GM19239 (cell line): Measurements from ENCODE around the gene STX16.

Experiments
- DNase-seq: peaks from one replicate; pipeline ENCODE4 v3.0.0; 2011; ENCODE audit warnings: low spot score; ENCODE audit not compliant: insufficient read length
- FAIRE-seq: peaks from 2 replicates; lab custom pipeline; 2011; peaks lifted over from hg19 to GRCh38; lab: Jason Lieb, UNC

STX16 gene

GRCh38 chr20:58695084-58695722 lies 44.1 kb downstream of the STX16 start:
- FAIRE-seq, result no peak
- no peak for DNase-seq

DNA sequence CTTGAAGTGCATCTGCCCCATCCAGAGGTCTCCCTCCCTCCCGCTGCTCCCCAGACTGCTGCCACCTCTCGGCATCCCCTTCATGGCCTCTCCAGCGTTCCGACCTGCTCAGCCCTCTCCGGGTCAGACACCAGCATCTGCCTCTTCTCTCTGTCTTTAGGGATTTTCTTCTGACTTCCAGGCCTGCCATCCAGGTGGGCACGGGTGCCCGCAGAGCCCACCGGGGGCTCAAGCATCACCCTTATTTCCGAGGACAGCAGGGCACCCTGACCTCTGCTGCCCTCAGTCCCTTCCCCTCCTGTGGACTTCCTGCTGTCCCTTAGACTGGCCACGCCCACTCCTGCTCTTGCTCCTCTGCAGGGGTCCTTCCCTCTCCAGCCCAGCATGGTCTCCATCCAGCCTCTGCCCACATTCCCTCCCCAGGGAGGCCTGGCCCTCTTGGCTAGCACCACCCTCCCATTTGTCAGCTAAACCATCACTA lies 44.9 kb downstream of the STX16 start:
- DNase-seq, result no peak
- no peak for FAIRE-seq

DNA sequence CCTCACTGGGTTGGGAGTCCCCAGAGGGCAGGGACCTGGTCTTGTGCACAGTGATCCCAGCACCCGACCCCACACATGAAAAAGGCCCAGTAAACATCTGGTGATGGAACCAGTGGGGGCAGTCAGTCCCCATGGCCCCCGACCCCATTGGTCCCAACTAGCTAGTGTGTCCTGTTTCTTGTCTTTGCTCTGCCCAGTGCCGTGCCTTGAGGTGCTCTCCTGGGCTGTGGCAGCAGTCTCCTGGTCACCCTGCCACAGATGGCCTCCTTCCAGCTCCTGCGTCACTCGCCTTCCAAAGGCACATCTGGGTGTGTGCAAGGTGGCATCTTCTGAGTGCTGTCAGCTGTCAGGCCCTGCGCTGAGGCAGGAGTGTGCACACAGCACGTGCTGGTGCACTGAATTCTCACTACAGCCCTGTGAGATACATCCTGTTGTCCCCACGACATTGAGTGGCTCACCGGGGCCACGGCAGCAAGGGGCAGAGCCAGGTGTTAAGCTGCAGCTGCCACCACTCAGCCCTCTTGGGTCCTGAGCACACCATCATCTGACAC lies 45.4 kb downstream of the STX16 start:
- no peak for FAIRE-seq
- no peak for DNase-seq

DNA sequence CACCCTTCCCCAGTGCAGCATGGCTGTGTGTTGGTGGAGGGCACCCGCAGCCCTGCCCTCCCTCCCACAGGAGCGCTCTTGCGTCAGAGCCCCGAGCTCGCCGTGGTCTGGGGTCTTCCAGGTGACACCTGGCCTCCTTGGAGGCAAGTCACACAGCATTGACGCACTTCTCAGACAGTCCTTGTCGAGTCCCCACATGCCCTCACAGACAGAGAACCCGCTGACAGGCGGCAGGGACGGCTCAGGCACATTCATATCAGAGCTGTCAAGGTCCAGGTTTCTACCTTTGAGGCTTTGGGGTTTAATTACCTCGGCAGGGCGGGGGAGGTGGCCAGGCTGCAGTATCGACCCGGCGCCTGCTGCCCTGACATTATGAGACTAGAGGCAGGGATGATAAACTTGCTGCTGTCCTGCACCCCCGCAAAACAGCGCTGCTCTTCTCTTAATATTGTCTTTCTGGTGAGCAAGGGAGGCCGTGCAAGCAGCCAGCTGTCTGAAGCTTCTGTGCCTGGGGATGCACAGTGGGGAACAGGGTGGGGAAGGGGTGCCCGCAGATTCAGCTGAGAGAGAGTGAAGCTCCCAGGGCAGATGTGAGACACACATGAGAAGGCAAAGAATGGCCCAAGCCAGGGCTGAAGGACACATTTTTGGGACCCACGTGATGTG lies 46.3 kb downstream of the STX16 start:
- DNase-seq (no peak), FAIRE-seq (no peak)

- FAIRE-seq, result no peak
Observed at GRCh38 chr20:58697867-58698703, 47.0 kb downstream of the STX16 start.

DNA sequence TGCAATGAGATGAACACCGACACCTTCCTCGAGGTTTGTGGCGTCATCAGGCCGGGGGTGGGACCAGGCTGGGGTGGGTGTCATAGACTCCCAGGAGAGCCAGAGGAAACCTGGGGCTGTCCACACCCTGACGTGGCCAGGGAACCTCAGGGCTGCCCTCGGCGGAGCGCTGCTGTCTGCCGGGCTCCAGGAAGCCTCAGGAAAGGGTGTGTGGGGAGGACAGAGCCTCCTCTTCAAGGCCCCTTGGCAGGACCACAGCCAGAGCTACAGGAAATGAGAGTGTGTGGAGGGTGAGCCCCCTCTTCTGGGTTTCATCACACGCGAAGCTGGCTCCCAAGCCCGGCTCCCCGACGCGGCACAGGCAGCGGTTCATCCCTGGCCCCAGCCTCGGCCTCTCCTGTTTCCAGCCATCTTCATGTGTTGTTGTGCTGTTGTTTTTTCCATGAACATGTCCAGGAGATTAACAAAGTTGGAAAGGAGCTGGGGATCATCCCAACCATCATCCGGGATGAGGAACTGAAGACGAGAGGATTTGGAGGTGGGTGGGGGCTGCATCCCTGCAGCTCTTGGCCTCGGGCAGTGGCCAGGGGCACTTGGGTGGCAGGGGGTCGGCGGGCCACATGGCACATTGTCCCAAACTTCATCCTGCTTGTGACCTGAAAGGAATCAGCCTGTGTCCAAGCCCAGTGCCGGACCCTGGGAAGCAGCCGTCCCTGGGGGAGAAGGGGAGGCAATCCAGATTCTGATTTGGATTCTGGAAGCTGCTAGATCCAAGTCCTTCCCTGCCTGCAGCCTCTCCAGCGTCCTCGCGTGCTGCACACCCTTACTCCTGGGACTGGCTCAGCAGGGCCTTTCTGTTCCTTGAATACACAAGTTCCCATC lies 47.9 kb downstream of the STX16 start:
- no peak for FAIRE-seq

More at GRCh38 chr20:58697867-58698703, 47.0 kb downstream of the STX16 start:
- DNase-seq, result no peak

DNA sequence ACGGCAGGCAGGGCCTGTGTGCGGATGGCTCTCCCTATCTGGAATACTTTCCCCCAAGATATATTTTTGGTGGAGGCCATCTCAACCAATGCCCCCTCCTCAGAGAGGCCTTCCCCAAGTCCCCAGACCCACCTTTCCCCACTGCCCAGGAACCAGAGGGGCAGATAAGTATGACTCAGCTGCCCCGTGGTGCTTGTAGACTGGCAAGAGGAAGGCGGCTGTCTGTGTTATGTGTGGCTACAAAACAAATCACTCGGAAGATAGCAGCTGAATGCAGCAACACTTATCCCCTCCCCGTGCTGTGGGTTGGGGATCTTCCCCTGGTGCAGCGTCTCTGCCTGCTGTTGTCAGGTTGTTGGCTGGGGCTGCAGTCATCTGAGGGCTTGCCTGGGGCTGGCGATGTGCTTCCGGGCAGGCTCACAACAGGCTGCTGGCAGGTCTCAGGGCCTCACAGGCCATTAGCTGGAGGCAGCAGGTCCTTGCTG lies 48.6 kb downstream of the STX16 start:
- FAIRE-seq, result no peak
- DNase-seq, result no peak

More for the DNA sequence above, 47.9 kb downstream of the STX16 start:
- DNase-seq, result no peak

DNA sequence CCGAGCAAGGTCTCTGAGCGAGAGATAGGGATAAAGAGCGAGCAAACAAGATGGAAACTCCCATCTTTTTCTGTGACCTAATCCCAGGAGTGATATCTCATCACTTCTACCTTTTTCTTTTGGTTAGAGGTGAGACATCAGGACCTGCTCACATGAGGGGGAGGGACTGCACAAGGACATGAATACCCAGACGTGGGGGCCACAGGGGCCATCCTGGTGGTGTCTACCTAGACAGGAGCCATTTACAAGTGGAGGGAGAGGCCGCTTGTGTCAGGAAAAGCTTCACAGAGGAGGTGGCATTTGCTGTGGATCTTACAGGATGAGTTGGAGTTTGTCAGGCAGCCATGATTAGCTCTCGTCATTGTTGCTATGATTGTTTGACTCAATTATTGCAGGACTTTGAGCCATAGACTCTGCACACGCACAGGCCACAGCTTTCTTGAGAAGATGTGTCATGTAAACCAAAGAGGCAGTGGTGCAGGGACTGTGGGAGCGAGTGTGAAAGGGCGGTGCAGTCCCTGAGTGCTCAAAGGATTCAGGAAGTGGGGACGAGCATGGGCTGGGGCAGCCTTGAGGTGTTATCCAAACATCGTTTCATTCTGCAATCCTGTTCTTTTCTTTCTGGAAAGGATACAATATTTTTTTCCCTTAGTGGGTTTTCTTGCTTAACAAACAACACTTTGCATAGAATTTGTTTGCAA lies 49.2 kb downstream of the STX16 start:
- DNase-seq, result no peak
- no peak for FAIRE-seq

DNA sequence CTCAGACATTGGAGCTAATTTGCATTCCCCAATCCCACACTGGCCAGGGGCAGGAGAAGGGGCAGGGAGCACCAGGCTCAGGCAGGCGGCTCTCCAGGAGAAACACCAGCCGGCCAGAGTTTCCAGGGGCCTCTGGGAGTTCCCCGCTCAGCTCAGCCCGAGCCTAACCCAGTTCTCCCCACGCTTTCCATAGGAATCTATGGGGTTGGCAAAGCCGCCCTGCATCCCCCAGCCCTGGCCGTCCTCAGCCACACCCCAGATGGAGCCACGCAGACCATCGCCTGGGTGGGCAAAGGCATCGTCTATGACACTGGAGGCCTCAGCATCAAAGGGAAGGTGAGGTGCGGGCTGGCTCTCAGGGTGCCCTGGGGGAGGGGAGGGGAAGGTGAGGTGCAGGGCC lies 49.7 kb downstream of the STX16 start:
- no peak for FAIRE-seq

DNA sequence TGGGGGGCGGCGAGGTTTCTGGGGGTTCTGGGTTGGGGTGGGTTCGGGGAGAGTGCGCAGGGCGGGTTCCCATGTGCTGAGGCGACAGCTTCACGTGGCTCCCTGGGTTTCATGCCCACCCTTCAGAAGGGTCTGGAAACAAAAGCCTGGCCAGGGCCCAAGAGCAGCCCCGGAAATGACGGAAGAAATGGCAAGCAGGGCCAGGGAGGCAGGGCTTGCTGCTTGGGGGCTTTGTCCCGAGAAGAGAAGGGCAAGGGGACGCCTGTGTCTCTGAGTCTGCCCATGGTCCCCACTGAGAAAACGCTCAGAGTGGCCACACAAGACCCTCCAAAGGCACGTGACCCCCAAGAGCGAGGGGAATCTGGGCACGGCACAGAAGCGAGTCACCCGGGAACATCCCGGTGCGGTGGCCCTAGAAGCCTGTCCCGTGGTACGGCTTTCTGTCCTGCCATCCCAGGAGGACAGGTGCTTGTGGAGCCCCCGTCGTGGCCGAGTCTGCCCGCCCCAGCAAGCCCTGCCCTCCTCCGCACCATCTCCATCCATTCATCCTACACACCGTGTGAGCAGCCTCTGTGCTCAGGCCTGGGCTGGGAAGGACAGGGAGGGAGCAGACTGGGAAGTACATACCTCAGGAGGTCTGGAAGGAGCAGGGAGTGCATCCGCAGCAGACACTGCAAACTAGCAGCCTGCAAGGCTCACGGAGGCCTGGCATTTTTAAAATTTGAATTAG lies 50.5 kb downstream of the STX16 start:
- FAIRE-seq, result no peak
- DNase-seq, result no peak

More for the DNA sequence above, 49.7 kb downstream of the STX16 start:
- no peak for DNase-seq

DNA sequence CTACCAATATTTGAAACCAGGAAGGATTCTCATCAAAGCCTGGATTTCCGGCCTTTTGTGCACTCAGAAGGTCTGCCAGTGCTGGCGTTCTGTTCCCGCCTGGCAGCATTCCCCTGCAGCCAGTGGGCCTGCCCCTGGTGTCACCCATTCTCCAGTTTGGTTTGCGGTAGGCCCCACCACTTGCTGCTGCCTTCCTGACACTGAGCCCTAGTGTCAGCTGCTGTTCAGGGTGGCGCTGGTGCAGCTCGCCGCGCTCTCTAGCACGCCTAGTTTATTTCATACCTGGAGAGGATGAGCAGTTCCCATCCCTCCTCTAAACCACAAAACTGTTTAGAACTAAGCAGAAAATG lies 51.1 kb downstream of the STX16 start:
- no peak for DNase-seq
- FAIRE-seq, result no peak

DNA sequence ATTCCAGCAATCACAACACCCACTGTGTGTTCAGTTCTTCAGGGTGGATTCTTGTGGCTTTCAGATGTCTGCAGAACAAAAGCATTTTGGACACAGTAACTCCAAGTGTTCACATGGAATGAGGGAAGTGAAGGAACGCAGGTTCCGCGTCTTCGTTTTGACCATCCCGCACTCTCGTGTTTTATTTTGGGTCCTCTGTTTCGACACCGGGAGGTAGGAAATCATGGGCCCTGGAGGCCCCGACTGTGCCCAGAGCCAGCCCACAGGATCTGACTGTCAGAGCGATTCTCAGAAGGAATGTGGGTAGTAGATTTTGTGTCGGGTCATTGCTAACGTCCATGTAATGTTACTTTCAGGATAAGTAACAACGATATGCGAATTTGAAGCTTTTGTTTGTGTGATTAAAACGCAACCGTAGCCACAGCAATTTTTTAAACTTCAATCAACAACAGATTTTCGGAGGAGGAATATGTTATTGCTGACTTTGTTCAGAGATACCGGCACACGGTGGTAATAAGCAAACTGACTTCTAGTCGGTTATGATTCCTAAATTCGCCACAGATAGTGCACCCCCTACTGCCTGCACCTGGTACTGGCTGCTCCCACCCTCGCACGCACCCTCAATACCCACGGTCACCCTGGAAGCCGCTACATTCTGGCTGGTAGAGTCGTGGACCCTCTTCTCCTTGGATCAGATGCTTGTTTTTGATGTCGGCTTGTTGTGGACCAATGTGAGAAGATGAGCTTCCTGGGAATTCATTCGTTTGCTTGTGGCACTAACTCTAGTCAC lies 52.0 kb downstream of the STX16 start:
- no peak for FAIRE-seq
- no peak for DNase-seq

- no peak for FAIRE-seq
- no peak for DNase-seq
Observed at GRCh38 chr20:58703765-58704371, 52.8 kb downstream of the STX16 start.

- FAIRE-seq (no peak), DNase-seq (no peak)
Observed at GRCh38 chr20:58705208-58705926, 54.3 kb downstream of the STX16 start.

DNA sequence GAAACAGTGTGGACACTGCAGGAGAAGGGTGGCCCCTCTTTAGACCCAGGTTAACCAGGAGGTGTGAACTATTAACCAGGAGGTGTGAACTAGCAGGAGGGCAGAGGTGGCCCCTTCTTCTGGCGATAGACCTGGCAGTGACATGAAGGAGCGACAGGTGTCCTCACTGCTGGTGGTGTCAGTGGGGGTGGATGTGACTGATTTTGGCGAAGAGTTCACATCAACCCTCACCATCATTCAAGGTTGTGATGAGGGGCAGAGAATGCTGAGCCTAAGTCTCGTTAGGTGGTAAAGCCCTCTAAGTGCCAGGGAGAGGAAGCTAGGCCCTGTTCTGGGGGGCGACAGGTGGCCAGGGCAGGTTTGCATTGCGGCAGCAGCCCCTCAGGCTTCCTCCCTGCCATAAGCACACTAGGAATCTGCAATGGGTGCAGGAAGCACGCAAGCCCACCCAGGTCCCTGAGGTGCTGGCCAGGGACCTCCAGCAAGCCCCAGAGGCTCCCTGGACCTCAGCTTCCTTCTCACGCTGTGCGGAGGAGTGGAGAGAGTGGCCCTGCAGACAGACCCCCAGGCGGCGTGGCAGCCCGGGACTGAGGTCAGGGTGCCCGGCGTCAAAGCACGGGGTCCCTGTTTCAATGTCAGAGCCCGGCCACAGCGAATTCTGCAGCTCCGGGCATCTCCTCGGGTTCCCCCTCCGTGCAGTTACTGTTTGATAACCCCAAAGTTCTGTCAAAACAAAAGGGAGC lies 55.2 kb downstream of the STX16 start:
- DNase-seq (no peak), FAIRE-seq (no peak)
